GM23338 (cell line): ENCODE data around the gene OBSCN.

ENCODE experiments used
- CTCF ChIP-seq, 2 experiments: fragments of 200-600 bp in 1 of 2; sonication (generic) in 1 of 2; conservative IDR thresholded peaks; 2 replicates each; pipeline versions ENCODE4 v1.5.1 to v1.6.1; 2016 to 2017; ENCODE audit warnings: antibody characterized with exemption in 2 of 2, low read depth in 2 of 2, mild to moderate bottlenecking in 2 of 2, moderate library complexity in 1 of 2
- EZH2 ChIP-seq: fragments of 200-600 bp; sonication (generic); IDR thresholded peaks from one replicate; pipeline ENCODE4 v1.8.0; 2017; ENCODE audit warnings: antibody characterized with exemption, mild to moderate bottlenecking, low read depth; ENCODE audit not compliant: unreplicated experiment
- POLR2AphosphoS5 ChIP-seq: IDR thresholded peaks from 2 replicates; pipeline ENCODE4 v1.6.1; 2016; ENCODE audit warnings: antibody characterized with exemption, low read depth

GRCh38 chr1:228246216-228246900, 38.5 kb downstream of the OBSCN start:
- TF ChIP-seq EZH2 (no peak), POLR2AphosphoS5 (no peak), CTCF (conservative IDR thresholded peaks at IDR 0.05; ENCODE audit: low read depth in 2 of 2) (no peak)
